H1 (cell line): ENCODE measurements around the gene TMEM178B. TPM values are rescaled to one million over a fixed set of nuclear protein-coding genes. Genes with fewer than 3 reads are reported as not detected.

ENCODE experiments used
- FOSL1 ChIP-seq: IDR thresholded peaks from 2 replicates; pipeline ENCODE4 v1.6.1; 2011; ENCODE audit warnings: mild to moderate bottlenecking, low read depth, low read length, moderate library complexity; ENCODE audit not compliant: insufficient read depth
- polyA plus RNA-seq, 7 experiments: library from polyadenylated mRNA; depleted of rRNA in 3 of 7; stranded (reverse) in 5 of 7; unstranded in 2 of 7; fragments of >200 nt in 5 of 7; fragments of 200-250 nt in 2 of 7; gene quantifications; 1 replicate in 5 of 7; 2 replicates in 1 of 7; 4 replicates in 1 of 7; pipeline versions ENCODE4 v1.2.1 to v1.2.3, GENCODE V29; 2011 to 2013; ENCODE audit warnings: missing spikeins in 2 of 7, mixed read lengths in 2 of 7
- total RNA-seq: library from RNA; stranded (reverse); fragmentation: NEBNext Ultra II Directional; extraction: Animal tissue kit (Norgen Biotek cat#: 25700); gene quantifications from 2 replicates; pipeline ENCODE4 v1.2.1, GENCODE V29; 2021
- TF ChIP-seq, protein P1 (sequence below): fragments of 300-600 bp; sonication (generic); IDR thresholded peaks from 2 replicates; pipeline ENCODE4 v1.7.1; 2012; ENCODE audit warnings: low read length, moderate library complexity, mild to moderate bottlenecking, inconsistent platforms; ENCODE audit not compliant: insufficient replicate concordance

TMEM178B gene
- total and polyA plus RNA-seq, 2 of the 8 experiments (the other 6 are each of a cell fraction or from before 2014, with no cell fraction given): 5.3 to 18.1 TPM

DNA sequence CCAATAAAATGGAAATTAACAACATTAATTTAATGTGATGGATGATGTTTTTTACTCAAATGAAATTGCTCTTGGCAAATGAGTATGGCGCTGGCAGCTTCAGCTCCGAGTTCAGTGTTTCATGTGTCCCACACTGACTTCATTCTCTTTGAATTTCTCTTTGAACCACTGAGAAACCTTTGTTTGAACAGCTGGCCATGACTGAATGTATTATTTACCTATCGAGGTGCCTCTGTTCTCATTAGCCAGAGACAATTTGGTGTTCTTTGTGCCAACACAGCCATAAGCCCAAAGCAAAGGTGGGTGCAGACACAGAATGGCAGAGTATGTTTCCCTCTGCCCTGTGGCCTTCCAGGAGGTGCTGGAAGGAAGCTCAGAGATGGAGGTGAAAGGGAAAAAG lies 42.1 kb downstream of the TMEM178B start (continued):
- TF ChIP-seq, protein P1, sequence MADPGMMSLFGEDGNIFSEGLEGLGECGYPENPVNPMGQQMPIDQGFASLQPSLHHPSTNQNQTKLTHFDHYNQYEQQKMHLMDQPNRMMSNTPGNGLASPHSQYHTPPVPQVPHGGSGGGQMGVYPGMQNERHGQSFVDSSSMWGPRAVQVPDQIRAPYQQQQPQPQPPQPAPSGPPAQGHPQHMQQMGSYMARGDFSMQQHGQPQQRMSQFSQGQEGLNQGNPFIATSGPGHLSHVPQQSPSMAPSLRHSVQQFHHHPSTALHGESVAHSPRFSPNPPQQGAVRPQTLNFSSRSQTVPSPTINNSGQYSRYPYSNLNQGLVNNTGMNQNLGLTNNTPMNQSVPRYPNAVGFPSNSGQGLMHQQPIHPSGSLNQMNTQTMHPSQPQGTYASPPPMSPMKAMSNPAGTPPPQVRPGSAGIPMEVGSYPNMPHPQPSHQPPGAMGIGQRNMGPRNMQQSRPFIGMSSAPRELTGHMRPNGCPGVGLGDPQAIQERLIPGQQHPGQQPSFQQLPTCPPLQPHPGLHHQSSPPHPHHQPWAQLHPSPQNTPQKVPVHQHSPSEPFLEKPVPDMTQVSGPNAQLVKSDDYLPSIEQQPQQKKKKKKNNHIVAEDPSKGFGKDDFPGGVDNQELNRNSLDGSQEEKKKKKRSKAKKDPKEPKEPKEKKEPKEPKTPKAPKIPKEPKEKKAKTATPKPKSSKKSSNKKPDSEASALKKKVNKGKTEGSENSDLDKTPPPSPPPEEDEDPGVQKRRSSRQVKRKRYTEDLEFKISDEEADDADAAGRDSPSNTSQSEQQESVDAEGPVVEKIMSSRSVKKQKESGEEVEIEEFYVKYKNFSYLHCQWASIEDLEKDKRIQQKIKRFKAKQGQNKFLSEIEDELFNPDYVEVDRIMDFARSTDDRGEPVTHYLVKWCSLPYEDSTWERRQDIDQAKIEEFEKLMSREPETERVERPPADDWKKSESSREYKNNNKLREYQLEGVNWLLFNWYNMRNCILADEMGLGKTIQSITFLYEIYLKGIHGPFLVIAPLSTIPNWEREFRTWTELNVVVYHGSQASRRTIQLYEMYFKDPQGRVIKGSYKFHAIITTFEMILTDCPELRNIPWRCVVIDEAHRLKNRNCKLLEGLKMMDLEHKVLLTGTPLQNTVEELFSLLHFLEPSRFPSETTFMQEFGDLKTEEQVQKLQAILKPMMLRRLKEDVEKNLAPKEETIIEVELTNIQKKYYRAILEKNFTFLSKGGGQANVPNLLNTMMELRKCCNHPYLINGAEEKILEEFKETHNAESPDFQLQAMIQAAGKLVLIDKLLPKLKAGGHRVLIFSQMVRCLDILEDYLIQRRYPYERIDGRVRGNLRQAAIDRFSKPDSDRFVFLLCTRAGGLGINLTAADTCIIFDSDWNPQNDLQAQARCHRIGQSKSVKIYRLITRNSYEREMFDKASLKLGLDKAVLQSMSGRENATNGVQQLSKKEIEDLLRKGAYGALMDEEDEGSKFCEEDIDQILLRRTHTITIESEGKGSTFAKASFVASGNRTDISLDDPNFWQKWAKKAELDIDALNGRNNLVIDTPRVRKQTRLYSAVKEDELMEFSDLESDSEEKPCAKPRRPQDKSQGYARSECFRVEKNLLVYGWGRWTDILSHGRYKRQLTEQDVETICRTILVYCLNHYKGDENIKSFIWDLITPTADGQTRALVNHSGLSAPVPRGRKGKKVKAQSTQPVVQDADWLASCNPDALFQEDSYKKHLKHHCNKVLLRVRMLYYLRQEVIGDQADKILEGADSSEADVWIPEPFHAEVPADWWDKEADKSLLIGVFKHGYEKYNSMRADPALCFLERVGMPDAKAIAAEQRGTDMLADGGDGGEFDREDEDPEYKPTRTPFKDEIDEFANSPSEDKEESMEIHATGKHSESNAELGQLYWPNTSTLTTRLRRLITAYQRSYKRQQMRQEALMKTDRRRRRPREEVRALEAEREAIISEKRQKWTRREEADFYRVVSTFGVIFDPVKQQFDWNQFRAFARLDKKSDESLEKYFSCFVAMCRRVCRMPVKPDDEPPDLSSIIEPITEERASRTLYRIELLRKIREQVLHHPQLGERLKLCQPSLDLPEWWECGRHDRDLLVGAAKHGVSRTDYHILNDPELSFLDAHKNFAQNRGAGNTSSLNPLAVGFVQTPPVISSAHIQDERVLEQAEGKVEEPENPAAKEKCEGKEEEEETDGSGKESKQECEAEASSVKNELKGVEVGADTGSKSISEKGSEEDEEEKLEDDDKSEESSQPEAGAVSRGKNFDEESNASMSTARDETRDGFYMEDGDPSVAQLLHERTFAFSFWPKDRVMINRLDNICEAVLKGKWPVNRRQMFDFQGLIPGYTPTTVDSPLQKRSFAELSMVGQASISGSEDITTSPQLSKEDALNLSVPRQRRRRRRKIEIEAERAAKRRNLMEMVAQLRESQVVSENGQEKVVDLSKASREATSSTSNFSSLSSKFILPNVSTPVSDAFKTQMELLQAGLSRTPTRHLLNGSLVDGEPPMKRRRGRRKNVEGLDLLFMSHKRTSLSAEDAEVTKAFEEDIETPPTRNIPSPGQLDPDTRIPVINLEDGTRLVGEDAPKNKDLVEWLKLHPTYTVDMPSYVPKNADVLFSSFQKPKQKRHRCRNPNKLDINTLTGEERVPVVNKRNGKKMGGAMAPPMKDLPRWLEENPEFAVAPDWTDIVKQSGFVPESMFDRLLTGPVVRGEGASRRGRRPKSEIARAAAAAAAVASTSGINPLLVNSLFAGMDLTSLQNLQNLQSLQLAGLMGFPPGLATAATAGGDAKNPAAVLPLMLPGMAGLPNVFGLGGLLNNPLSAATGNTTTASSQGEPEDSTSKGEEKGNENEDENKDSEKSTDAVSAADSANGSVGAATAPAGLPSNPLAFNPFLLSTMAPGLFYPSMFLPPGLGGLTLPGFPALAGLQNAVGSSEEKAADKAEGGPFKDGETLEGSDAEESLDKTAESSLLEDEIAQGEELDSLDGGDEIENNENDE: no peak
- no peak for TF ChIP-seq FOSL1
